WTC11 (cell line): ENCODE measurements around the gene WDR7. TPM values are rescaled to one million over a fixed set of nuclear protein-coding genes. Genes with fewer than 3 reads are reported as not detected.

Source experiments
- ATAC-seq: fragments of 200-7000 bp; cut with Tn5 transposase; 2 replicates; pipeline ENCODE4 v1.10.0; 2021; ENCODE audit warnings: mild to moderate bottlenecking, moderate library complexity
- CTCF ChIA-PET: fragments of 300-600 bp; sonication (Branson Sonifier 250); formaldehyde crosslinking; loops from one replicate; lab custom pipeline; 2021; ENCODE audit warnings: antibody characterized with exemption; lab: Charles Lee
- POLR2A ChIA-PET: fragments of 350-600 bp; sonication (Branson Sonifier 250); formaldehyde crosslinking; loops from one replicate; lab custom pipeline; 2021; ENCODE audit warnings: antibody characterized with exemption; lab: Charles Lee
- DNase-seq: peaks from one replicate; pipeline ENCODE4 v3.0.0; 2021; ENCODE audit warnings: low spot score
- H3K27ac Mint-ChIP-seq: 2 replicates; pipeline ENCODE4 v1.8.0; 2021; ENCODE audit warnings: mixed read lengths
- H3K27me3 Mint-ChIP-seq: 2 replicates; pipeline ENCODE4 v1.8.0; 2021; ENCODE audit warnings: low read depth, mild to moderate bottlenecking, moderate library complexity, mixed read lengths
- H3K36me3 Mint-ChIP-seq: 2 replicates; pipeline ENCODE4 v1.8.0; 2021; ENCODE audit warnings: mixed read lengths
- H3K4me1 Mint-ChIP-seq: 2 replicates; pipeline ENCODE4 v1.8.0; 2022; ENCODE audit warnings: mixed read lengths
- H3K4me3 Mint-ChIP-seq: 2 replicates; pipeline ENCODE4 v1.8.0; 2021; ENCODE audit warnings: mild to moderate bottlenecking, moderate library complexity, mixed read lengths
- H3K9me3 Mint-ChIP-seq: 2 replicates; pipeline ENCODE4 v1.8.0; 2021; ENCODE audit warnings: mixed read lengths
- AFF4 ChIP-seq: sonication (generic); formaldehyde crosslinking; IDR thresholded peaks from 2 replicates; pipeline ENCODE4 v1.8.1; 2023; ENCODE audit warnings: mild to moderate bottlenecking, missing genetic modification reagents, borderline replicate concordance
- ATF3 ChIP-seq: sonication (generic); formaldehyde crosslinking; conservative IDR thresholded peaks from 2 replicates; pipeline ENCODE4 v1.8.1; 2022; ENCODE audit warnings: mild to moderate bottlenecking, missing genetic modification reagents
- ESRRA ChIP-seq: sonication (generic); formaldehyde crosslinking; IDR thresholded peaks from 2 replicates; pipeline ENCODE4 v1.8.1; 2022; ENCODE audit warnings: mild to moderate bottlenecking, missing genetic modification reagents, borderline replicate concordance
- GRHL2 ChIP-seq: fragments of 250-450 bp; sonication (Bioruptor Pico); IDR thresholded peaks from 2 replicates; pipeline ENCODE4 v1.8.0; 2022; ENCODE audit warnings: mild to moderate bottlenecking, moderate library complexity; ENCODE audit not compliant: insufficient replicate concordance, severe bottlenecking
- HMGA2 ChIP-seq: fragments of 250-450 bp; sonication (Bioruptor Pico); IDR thresholded peaks from 2 replicates; pipeline ENCODE4 v1.4.0; 2021; ENCODE audit warnings: mild to moderate bottlenecking, moderate library complexity
- JUN ChIP-seq: sonication (generic); formaldehyde crosslinking; IDR thresholded peaks from 2 replicates; pipeline ENCODE4 v1.8.0; 2023; ENCODE audit warnings: mild to moderate bottlenecking, missing genetic modification reagents
- NFATC4 ChIP-seq: fragments of 250-450 bp; sonication (Bioruptor Pico); IDR thresholded peaks from 2 replicates; pipeline ENCODE4 v1.9.0; 2021; ENCODE audit warnings: mild to moderate bottlenecking
- NFE2L1 ChIP-seq: sonication (generic); formaldehyde crosslinking; IDR thresholded peaks from 2 replicates; pipeline ENCODE4 v1.8.1; 2023; ENCODE audit warnings: missing genetic modification reagents
- TEAD1 ChIP-seq: sonication (generic); formaldehyde crosslinking; IDR thresholded peaks from 2 replicates; pipeline ENCODE4 v1.8.0; 2022; ENCODE audit warnings: mild to moderate bottlenecking, missing genetic modification reagents
- TP53 ChIP-seq: sonication (generic); formaldehyde crosslinking; IDR thresholded peaks from 2 replicates; pipeline ENCODE4 v1.8.1; 2023; ENCODE audit warnings: mild to moderate bottlenecking, missing genetic modification reagents
- ZMAT4 ChIP-seq: fragments of 250-450 bp; sonication (Bioruptor Pico); IDR thresholded peaks from 2 replicates; pipeline ENCODE4 v1.9.0; 2021; ENCODE audit warnings: mild to moderate bottlenecking
- ZNF121 ChIP-seq: sonication (generic); formaldehyde crosslinking; IDR thresholded peaks from 2 replicates; pipeline ENCODE4 v1.8.0; 2023; ENCODE audit warnings: missing genetic modification reagents
- ZNF281 ChIP-seq: sonication (generic); formaldehyde crosslinking; IDR thresholded peaks from 2 replicates; pipeline ENCODE4 v1.8.0; 2023; ENCODE audit warnings: mild to moderate bottlenecking, missing genetic modification reagents
- ZNF396 ChIP-seq: fragments of 250-450 bp; sonication (Bioruptor Pico); IDR thresholded peaks from 2 replicates; pipeline ENCODE4 v1.8.0; 2021; ENCODE audit warnings: mild to moderate bottlenecking, moderate library complexity, borderline replicate concordance
- ZNF512 ChIP-seq: sonication (generic); formaldehyde crosslinking; IDR thresholded peaks from 2 replicates; pipeline ENCODE4 v1.8.1; 2022; ENCODE audit warnings: missing genetic modification reagents, borderline replicate concordance
- ZNF532 ChIP-seq: fragments of 250-450 bp; sonication (Bioruptor Pico); IDR thresholded peaks from 2 replicates; pipeline ENCODE4 v1.9.0; 2021; ENCODE audit warnings: mild to moderate bottlenecking, borderline replicate concordance
- total RNA-seq: library from RNA; stranded (reverse); gene quantifications from 3 replicates; pipeline ENCODE4 v1.2.3, GENCODE V29; 2021
- TF ChIP-seq, protein P1 (sequence below): fragments of 250-450 bp; sonication (Bioruptor Pico); IDR thresholded peaks from 2 replicates; pipeline ENCODE4 v2.1.2; 2022; ENCODE audit warnings: mild to moderate bottlenecking, moderate library complexity
- TF ChIP-seq, protein P2 (sequence below): sonication (generic); formaldehyde crosslinking; IDR thresholded peaks from 2 replicates; pipeline ENCODE4 v1.8.1; 2023; ENCODE audit warnings: mild to moderate bottlenecking, missing genetic modification reagents

WDR7 gene
- total RNA-seq, 1 experiment from 2014 or later, result 12.2 TPM

GRCh38 chr18:57008001-57008686, 357.0 kb downstream of the WDR7 start (continued):
- TF ChIP-seq ATF3 (no peak), TEAD1 (CRISPR knock-in tag) (no peak), ZMAT4 (CRISPR knock-in tag) (no peak), ZNF281 (CRISPR knock-in tag) (no peak), ZNF121 (CRISPR knock-in tag) (no peak), NFE2L1 (no peak), NFATC4 (CRISPR knock-in tag) (no peak), ESRRA (CRISPR knock-in tag) (no peak)
- TF ChIP-seq, protein P1, sequence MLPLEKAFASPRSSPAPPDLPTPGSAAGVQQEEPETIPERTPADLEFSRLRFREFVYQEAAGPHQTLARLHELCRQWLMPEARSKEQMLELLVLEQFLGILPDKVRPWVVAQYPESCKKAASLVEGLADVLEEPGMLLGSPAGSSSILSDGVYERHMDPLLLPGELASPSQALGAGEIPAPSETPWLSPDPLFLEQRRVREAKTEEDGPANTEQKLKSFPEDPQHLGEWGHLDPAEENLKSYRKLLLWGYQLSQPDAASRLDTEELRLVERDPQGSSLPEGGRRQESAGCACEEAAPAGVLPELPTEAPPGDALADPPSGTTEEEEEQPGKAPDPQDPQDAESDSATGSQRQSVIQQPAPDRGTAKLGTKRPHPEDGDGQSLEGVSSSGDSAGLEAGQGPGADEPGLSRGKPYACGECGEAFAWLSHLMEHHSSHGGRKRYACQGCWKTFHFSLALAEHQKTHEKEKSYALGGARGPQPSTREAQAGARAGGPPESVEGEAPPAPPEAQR (CRISPR knock-in tag), result no peak
- TF ChIP-seq, protein P2, sequence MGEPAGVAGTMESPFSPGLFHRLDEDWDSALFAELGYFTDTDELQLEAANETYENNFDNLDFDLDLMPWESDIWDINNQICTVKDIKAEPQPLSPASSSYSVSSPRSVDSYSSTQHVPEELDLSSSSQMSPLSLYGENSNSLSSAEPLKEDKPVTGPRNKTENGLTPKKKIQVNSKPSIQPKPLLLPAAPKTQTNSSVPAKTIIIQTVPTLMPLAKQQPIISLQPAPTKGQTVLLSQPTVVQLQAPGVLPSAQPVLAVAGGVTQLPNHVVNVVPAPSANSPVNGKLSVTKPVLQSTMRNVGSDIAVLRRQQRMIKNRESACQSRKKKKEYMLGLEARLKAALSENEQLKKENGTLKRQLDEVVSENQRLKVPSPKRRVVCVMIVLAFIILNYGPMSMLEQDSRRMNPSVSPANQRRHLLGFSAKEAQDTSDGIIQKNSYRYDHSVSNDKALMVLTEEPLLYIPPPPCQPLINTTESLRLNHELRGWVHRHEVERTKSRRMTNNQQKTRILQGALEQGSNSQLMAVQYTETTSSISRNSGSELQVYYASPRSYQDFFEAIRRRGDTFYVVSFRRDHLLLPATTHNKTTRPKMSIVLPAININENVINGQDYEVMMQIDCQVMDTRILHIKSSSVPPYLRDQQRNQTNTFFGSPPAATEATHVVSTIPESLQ (CRISPR knock-in tag), result no peak

DNA sequence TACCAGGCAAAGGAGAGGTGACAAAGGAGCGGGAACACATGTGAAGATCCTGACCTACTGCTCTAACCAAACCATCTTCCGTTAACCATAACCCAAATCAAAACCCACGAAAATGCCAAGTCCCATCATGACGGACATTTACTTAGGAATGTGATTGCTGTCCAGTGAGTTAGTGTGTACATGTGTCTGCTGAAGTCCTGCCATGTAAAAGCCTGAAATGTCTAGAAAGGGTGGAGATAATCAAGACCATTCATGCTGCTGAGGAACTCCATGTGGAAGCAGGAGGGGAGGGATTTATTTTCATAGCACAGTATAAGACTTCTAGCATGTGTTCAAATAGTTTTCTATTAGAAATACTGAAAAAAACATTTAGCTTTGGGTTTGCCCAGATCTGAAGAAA, 358.7 kb downstream of the WDR7 start:
- CTCF ChIA-PET, result no interaction called here
- Mint-ChIP-seq H3K27ac (no peak overlapping the region), H3K36me3 (no peaks in the 10 kb centered on the region), H3K4me1 (peaks cover 10% of the 10 kb centered on the region), H3K9me3 (no peaks in the 10 kb centered on the region), H3K4me3 (no peak overlapping the region), H3K27me3 (no peaks in the 10 kb centered on the region)
- ATAC-seq, result no peak
- DNase-seq, result no peak
- POLR2A ChIA-PET, result no interaction called here
- no peak for TF ChIP-seq HMGA2 (CRISPR knock-in tag)
- TF ChIP-seq NFATC4 (CRISPR knock-in tag), result no peak
- TF ChIP-seq GRHL2 (CRISPR knock-in tag), result no peak
- no peak for TF ChIP-seq ATF3
- TF ChIP-seq AFF4 (CRISPR knock-in tag), result no peak
- no peak for TF ChIP-seq ZNF396 (CRISPR knock-in tag)
- TF ChIP-seq ZNF532, result no peak
- TF ChIP-seq TP53 (CRISPR knock-in tag), result no peak
- TF ChIP-seq JUN (CRISPR knock-in tag), result no peak
- TF ChIP-seq ZNF512, result no peak
